Prostate gland (tissue), 2 donors: ENCODE data around the gene AHR. TPM values are rescaled to one million over a fixed set of nuclear protein-coding genes. Genes with fewer than 3 reads are reported as not detected.

Source experiments
- DNase-seq: peaks from one replicate; pipeline ENCODE4 v3.0.0-alpha.2; 2019; ENCODE audit warnings: low spot score
- H3K27ac ChIP-seq, 2 donors: fragments of 200-600 bp; sonication (generic); 2 replicates each; pipeline ENCODE4 v1.5.1; 2017 to 2019
- H3K27me3 ChIP-seq: fragments of 200-600 bp; sonication (generic); replicated peaks from 2 replicates; pipeline ENCODE4 v1.5.1; 2019; ENCODE audit not compliant: insufficient read depth
- H3K36me3 ChIP-seq, 2 donors: fragments of 200-600 bp; sonication (generic); 1 replicate in 1 of 2; 2 replicates in 1 of 2; pipeline versions ENCODE4 v1.5.1 to v1.8.1; 2017 to 2019
- H3K4me1 ChIP-seq: fragments of 200-600 bp; sonication (generic); replicated peaks from 2 replicates; pipeline ENCODE4 v1.5.1; 2019
- H3K4me3 ChIP-seq, 2 donors: fragments of 200-600 bp; sonication (generic); 2 replicates each; pipeline ENCODE4 v1.5.1; 2017 to 2019
- H3K9me3 ChIP-seq: fragments of 200-600 bp; sonication (generic); 2 replicates; pipeline ENCODE4 v1.5.1; 2017
- POLR2A ChIP-seq: fragments of 450-650 bp; IDR thresholded peaks from one replicate; pipeline ENCODE4 v1.6.1; 2016; ENCODE audit warnings: antibody characterized with exemption, mild to moderate bottlenecking
- POLR2AphosphoS5 ChIP-seq: sonication (generic); formaldehyde crosslinking; IDR thresholded peaks from one replicate; pipeline ENCODE4 v1.6.1; 2017; ENCODE audit warnings: antibody characterized with exemption
- WGBS: methylation state at CpG from one replicate; pipeline ENCODE4 v1.1.5; 2018; 5-methylcytosine and 5-hydroxymethylcytosine counted together
- intact Hi-C: fragments of 100-400 bp; cut with DNase I; formaldehyde crosslinking; loops from one replicate; pipeline ENCODE4 v1.14.2; 2022
- total RNA-seq, 2 donors: library from RNA; depleted of rRNA; stranded (reverse); fragments of >200 nt; gene quantifications; one replicate each; pipeline ENCODE4 v1.1.0, GENCODE V29; 2016
- TF ChIP-seq, protein P1 (sequence below), 4 experiments: fragments of 200-600 bp in 2 of 4; fragments of 450-650 bp in 2 of 4; sonication (generic) in 2 of 4; IDR thresholded peaks; 1 replicate in 3 of 4; 2 replicates in 1 of 4; pipeline ENCODE4 v1.5.1; 2016 to 2019; ENCODE audit warnings: antibody characterized with exemption in 4 of 4, mild to moderate bottlenecking in 2 of 4, moderate library complexity in 2 of 4

AHR gene
- total RNA-seq, 2 donors from 2014 or later, result 49.4 to 55.7 TPM

DNA sequence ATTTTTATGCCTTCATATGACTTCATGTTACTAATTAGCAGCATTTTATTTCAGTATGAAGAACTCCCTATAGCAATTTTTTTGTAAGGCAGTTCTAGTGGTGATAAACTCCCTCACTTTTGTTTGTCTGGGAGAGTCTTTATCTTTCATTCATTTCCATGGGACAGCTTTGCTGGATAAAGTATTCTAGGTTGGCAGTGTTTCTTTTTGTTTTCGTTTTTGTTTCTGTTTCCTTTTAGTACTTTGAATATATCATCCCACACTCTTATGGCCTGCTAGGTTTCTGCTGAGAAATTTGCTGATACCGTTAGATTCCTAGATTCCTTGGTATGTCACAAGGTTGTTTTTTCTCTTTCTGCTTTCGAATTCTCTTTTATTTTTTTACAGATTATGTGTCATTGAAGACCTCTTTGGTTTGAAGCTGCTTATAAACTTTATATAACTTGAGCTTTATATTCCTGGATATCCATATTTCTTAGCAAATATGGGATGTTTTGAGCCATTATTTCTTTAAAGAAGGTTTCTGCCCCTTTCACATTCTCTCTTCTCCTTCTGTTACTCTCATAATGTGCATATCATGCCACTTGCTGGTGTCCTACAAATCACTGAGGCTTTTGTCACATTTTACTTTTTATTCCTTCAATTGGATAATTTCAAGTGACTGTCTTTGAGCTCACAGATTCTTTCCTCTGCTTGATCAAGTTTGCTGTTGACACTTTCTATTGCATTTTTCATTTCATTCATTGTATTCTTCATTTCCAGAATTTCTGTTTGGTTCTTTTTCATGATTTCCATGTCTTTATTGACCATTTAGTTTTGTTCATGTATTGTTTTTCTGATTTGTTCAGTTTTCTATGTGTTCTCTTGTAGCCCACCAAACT is 28.9 kb upstream of the AHR start:
- H3K36me3 ChIP-seq, result no peaks in the 10 kb centered on the region
- H3K27ac ChIP-seq, result no peak overlapping the region
- WGBS, result 65% methylated on average over 3 of the region's 3 CpGs
- H3K4me1 ChIP-seq, result no peaks in the 10 kb centered on the region
- H3K9me3 ChIP-seq, result no peaks in the 10 kb centered on the region
- no peak overlapping the region for H3K4me3 ChIP-seq
- no peaks in the 10 kb centered on the region for H3K27me3 ChIP-seq
- no peak for DNase-seq
- TF ChIP-seq, protein P1, sequence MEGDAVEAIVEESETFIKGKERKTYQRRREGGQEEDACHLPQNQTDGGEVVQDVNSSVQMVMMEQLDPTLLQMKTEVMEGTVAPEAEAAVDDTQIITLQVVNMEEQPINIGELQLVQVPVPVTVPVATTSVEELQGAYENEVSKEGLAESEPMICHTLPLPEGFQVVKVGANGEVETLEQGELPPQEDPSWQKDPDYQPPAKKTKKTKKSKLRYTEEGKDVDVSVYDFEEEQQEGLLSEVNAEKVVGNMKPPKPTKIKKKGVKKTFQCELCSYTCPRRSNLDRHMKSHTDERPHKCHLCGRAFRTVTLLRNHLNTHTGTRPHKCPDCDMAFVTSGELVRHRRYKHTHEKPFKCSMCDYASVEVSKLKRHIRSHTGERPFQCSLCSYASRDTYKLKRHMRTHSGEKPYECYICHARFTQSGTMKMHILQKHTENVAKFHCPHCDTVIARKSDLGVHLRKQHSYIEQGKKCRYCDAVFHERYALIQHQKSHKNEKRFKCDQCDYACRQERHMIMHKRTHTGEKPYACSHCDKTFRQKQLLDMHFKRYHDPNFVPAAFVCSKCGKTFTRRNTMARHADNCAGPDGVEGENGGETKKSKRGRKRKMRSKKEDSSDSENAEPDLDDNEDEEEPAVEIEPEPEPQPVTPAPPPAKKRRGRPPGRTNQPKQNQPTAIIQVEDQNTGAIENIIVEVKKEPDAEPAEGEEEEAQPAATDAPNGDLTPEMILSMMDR (IDR thresholded peaks at IDR 0.05), result no peak
- TF ChIP-seq POLR2A, result no peak
- no peak for TF ChIP-seq POLR2AphosphoS5
- intact Hi-C loops, result no loop called here

DNA sequence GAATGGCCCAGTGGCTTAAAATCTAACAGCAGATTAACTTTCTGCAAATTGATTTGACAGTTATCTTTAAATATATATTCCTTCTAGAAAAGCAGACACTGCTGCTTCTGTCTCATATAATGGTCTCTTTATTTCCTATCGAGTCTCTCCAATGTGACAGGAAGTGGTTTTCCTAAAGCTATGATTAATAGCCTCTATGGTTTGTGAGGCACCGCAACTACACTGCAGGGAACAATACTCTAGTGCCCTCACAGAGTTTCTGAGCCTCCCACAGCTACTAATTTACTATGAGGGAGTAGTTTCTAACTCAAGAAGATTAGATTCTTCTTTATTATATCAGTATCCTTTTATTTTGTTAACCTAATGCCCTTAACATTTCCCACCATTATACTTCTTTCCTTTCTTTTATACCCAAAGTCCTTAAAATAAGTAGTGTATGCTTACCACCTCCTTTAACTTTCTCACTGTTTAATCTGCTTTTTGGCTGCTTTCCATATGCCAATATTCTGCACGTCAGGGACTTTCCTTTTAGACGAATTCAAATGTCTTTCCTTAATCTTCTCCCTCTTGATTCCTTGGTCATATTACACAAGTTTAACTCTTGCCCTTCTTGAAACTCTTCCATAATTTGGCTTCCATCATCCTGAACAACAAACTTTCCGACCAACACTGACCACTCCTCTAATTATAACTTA is 23.8 kb upstream of the AHR start:
- no peak overlapping the region for H3K27ac ChIP-seq
- intact Hi-C loops, result no loop called here
- TF ChIP-seq POLR2AphosphoS5, result no peak
- H3K27me3 ChIP-seq, result no peaks in the 10 kb centered on the region
- no peaks in the 10 kb centered on the region for H3K4me1 ChIP-seq
- 58% methylated on average over 5 of the region's 5 CpGs for WGBS
- H3K4me3 ChIP-seq, result no peak overlapping the region
- DNase-seq, result no peak
- no peaks in the 10 kb centered on the region for H3K36me3 ChIP-seq
- H3K9me3 ChIP-seq, result no peaks in the 10 kb centered on the region

- intact Hi-C loops, result no loop called here
- peak; percentile 32 for DNase-seq
- no peaks in the 10 kb centered on the region for H3K9me3 ChIP-seq
- H3K4me1 ChIP-seq, result no peaks in the 10 kb centered on the region
- TF ChIP-seq, protein P1 (IDR thresholded peaks at IDR 0.05), result no peak
- TF ChIP-seq POLR2AphosphoS5, result peak; percentile 61
- H3K27me3 ChIP-seq, result no peaks in the 10 kb centered on the region
- peak overlapping the region in 1 of 2 donors; percentile 24 for H3K27ac ChIP-seq
- H3K4me3 ChIP-seq, result no peak overlapping the region
- H3K36me3 ChIP-seq, result no peaks in the 10 kb centered on the region
- 31% methylated on average over 4 of the region's 4 CpGs for WGBS
These were observed 22.4 kb upstream of the AHR start for GRCh38 chr7:17275749-17276671.

- no peaks in the 10 kb centered on the region for H3K9me3 ChIP-seq
- 91% methylated on average over 4 of the region's 4 CpGs for WGBS
- H3K36me3 ChIP-seq, result no peaks in the 10 kb centered on the region
- no peak overlapping the region for H3K4me3 ChIP-seq
- H3K27me3 ChIP-seq, result no peaks in the 10 kb centered on the region
- DNase-seq, result no peak
- no peaks in the 10 kb centered on the region for H3K4me1 ChIP-seq
- H3K27ac ChIP-seq, result no peak overlapping the region
- intact Hi-C loops, result no loop called here
- TF ChIP-seq POLR2AphosphoS5 (no peak), POLR2A (no peak)
- TF ChIP-seq, protein P1 (IDR thresholded peaks at IDR 0.05), result no peak
These were observed 19.4 kb upstream of the AHR start for GRCh38 chr7:17279061-17279460.

GRCh38 chr7:17289074-17289645 is 9.3 kb upstream of the AHR start:
- Histone ChIP-seq H3K9me3 (no peaks in the 10 kb centered on the region), H3K27ac (no peak overlapping the region), H3K4me1 (no peaks in the 10 kb centered on the region), H3K36me3 (no peaks in the 10 kb centered on the region), H3K4me3 (no peak overlapping the region), H3K27me3 (no peaks in the 10 kb centered on the region)
- DNase-seq, result no peak
- intact Hi-C loops, result no loop called here
- TF ChIP-seq POLR2AphosphoS5 (no peak), POLR2A (no peak)
- TF ChIP-seq, protein P1 (IDR thresholded peaks at IDR 0.05), result no peak
